ENCODE data around the gene IL16.

Gene IL16

GRCh38 chr15:81276967-81277366 lies 80.3 kb downstream of the IL16 start:
- no peak for DNase-seq
- ATAC-seq (ENCODE audit: insufficient read depth, low read depth) = no peak
- Histone ChIP-seq H3K79me2 (ENCODE audit: insufficient read depth, low read length) (no peaks in the 10 kb centered on the region), H3K4me1 (ENCODE audit: insufficient read depth, low read length) (peaks cover 9% of the 10 kb centered on the region), H3K9ac (ENCODE audit: low read depth, low read length) (no peak overlapping the region), H3K27ac (ENCODE audit: low read length) (no peak overlapping the region), H3K9me3 (ENCODE audit: insufficient read depth, low read length, severe bottlenecking) (peaks cover 12% of the 10 kb centered on the region), H3K27me3 (ENCODE audit: insufficient read depth, low read length, poor library complexity) (no peaks in the 10 kb centered on the region), H3K36me3 (ENCODE audit: insufficient read depth, low read length) (no peaks in the 10 kb centered on the region), H3K4me3 (ENCODE audit: low read depth in 1 of 2, low read length in 2 of 2) (no peak overlapping the region), H2AFZ (ENCODE audit: low read depth, low read length) (no peak overlapping the region), H4K20me1 (ENCODE audit: insufficient read depth, low read length) (no peaks in the 10 kb centered on the region), H3K4me2 (ENCODE audit: insufficient read depth, low read length) (no peak overlapping the region)
- TF ChIP-seq EZH2 (IDR thresholded peaks at IDR 0.05; ENCODE audit: borderline replicate concordance, low read depth, low read length, severe bottlenecking) (no peak), CTCF (IDR thresholded peaks at IDR 0.05; ENCODE audit: borderline replicate concordance, extremely low read depth, low read length, poor library complexity, severe bottlenecking) (no peak)

GRCh38 chr15:81277851-81278250 lies 81.2 kb downstream of the IL16 start:
- H2AFZ ChIP-seq (ENCODE audit: low read depth, low read length) = no peak overlapping the region
- no peaks in the 10 kb centered on the region for H3K36me3 ChIP-seq (ENCODE audit: insufficient read depth, low read length)
- H3K27ac ChIP-seq (ENCODE audit: low read length) = no peak overlapping the region
- H4K20me1 ChIP-seq (ENCODE audit: insufficient read depth, low read length) = no peaks in the 10 kb centered on the region
- no peaks in the 10 kb centered on the region for H3K27me3 ChIP-seq (ENCODE audit: insufficient read depth, low read length, poor library complexity)
- no peaks in the 10 kb centered on the region for H3K79me2 ChIP-seq (ENCODE audit: insufficient read depth, low read length)
- H3K4me2 ChIP-seq (ENCODE audit: insufficient read depth, low read length) = no peak overlapping the region
- H3K4me3 ChIP-seq (ENCODE audit: low read depth in 1 of 2, low read length in 2 of 2) = no peak overlapping the region
- H3K9me3 ChIP-seq (ENCODE audit: insufficient read depth, low read length, severe bottlenecking) = peaks cover 12% of the 10 kb centered on the region
- H3K9ac ChIP-seq (ENCODE audit: low read depth, low read length) = no peak overlapping the region
- DNase-seq (no peak), ATAC-seq (ENCODE audit: insufficient read depth, low read depth) (no peak)
- H3K4me1 ChIP-seq (ENCODE audit: insufficient read depth, low read length) = peaks cover 9% of the 10 kb centered on the region
- no peak for TF ChIP-seq CTCF (IDR thresholded peaks at IDR 0.05; ENCODE audit: borderline replicate concordance, extremely low read depth, low read length, poor library complexity, severe bottlenecking)
- no peak for TF ChIP-seq EZH2 (IDR thresholded peaks at IDR 0.05; ENCODE audit: borderline replicate concordance, low read depth, low read length, severe bottlenecking)

DNA sequence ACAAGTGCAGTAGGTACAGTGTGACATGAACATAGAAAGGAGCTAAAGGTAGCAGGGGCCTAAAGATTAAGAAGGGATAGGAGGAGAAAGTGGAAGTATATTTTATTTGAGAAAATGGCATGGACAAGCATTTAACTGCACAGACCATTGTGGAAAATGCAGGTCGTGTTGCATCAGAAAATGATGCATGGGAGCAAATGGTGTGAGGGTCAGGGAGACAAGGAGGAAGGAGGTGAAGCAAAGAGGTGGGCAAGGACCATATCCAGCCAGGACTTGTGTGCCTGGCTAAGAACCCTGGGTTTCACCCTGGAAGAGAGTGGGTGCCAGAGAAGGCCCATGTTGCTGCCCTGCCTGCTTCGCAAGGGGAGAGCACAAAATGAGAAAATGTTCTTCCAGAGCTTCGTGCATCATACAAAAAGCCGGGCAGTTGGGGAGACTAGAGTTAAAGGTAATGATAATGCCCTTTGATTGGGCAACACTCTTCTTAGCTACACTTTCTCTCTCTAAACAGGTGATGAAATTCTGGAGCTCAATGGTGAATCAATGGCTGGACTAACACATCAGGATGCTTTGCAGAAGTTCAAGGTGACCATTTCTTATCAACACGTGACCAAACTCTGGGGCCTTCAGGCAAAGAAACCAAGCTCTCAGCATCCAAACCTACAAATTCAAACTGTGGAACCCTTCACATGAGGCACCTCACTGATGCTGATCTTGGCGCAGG lies 81.8 kb downstream of the IL16 start:
- ATAC-seq (ENCODE audit: insufficient read depth, low read depth) = no peak
- Histone ChIP-seq H3K4me3 (ENCODE audit: low read depth in 1 of 2, low read length in 2 of 2) (no peak overlapping the region), H3K27ac (ENCODE audit: low read length) (no peak overlapping the region), H4K20me1 (ENCODE audit: insufficient read depth, low read length) (no peaks in the 10 kb centered on the region), H3K27me3 (ENCODE audit: insufficient read depth, low read length, poor library complexity) (no peaks in the 10 kb centered on the region), H3K4me2 (ENCODE audit: insufficient read depth, low read length) (no peak overlapping the region), H3K4me1 (ENCODE audit: insufficient read depth, low read length) (peaks cover 9% of the 10 kb centered on the region), H3K9ac (ENCODE audit: low read depth, low read length) (no peak overlapping the region), H3K9me3 (ENCODE audit: insufficient read depth, low read length, severe bottlenecking) (peaks cover 12% of the 10 kb centered on the region), H3K79me2 (ENCODE audit: insufficient read depth, low read length) (no peaks in the 10 kb centered on the region), H3K36me3 (ENCODE audit: insufficient read depth, low read length) (no peaks in the 10 kb centered on the region), H2AFZ (ENCODE audit: low read depth, low read length) (no peak overlapping the region)
- DNase-seq = no peak
- TF ChIP-seq EZH2 (IDR thresholded peaks at IDR 0.05; ENCODE audit: borderline replicate concordance, low read depth, low read length, severe bottlenecking) = no peak
- TF ChIP-seq CTCF (IDR thresholded peaks at IDR 0.05; ENCODE audit: borderline replicate concordance, extremely low read depth, low read length, poor library complexity, severe bottlenecking) = no peak

Data from DND-41 (cell line).